B cell (primary cell): Measurements from ENCODE around the gene CCDC6. TPM values are rescaled to one million over a fixed set of nuclear protein-coding genes. Genes with fewer than 3 reads are reported as not detected.
A peak's percentile ranks its signal among the peaks of the same experiment; 100 is the strongest.

Experiments used
- ATAC-seq: fragments of 200-7000 bp; cut with Tn5 transposase; one replicate; pipeline ENCODE4 v1.10.0; 2021; ENCODE audit warnings: low read depth, mild to moderate bottlenecking, moderate number of reproducible peaks, moderate library complexity
- CTCF ChIA-PET: fragments of 350-600 bp; sonication (Branson Sonifier 250); formaldehyde crosslinking; loops from one replicate; lab custom pipeline; 2021; ENCODE audit warnings: antibody characterized with exemption, inconsistent platforms; lab: Charles Lee
- POLR2A ChIA-PET: fragments of 350-600 bp; sonication (Branson Sonifier 250); formaldehyde crosslinking; loops from one replicate; lab custom pipeline; 2021; ENCODE audit warnings: antibody characterized with exemption; lab: Charles Lee
- DNase-seq: peaks from one replicate; pipeline ENCODE4 v3.0.0; 2013
- H2AFZ ChIP-seq: 2 replicates; pipeline ENCODE4 v1.6.1; 2012; ENCODE audit warnings: mild to moderate bottlenecking, low read depth, low read length; ENCODE audit not compliant: insufficient read depth, poor library complexity, severe bottlenecking
- H3K27ac ChIP-seq, 2 donors: 1 replicate in 1 of 2; 2 replicates in 1 of 2; pipeline ENCODE4 v1.5.1; 2012 to 2013; ENCODE audit warnings: low read length in 2 of 2, mild to moderate bottlenecking in 2 of 2, moderate library complexity in 1 of 2
- H3K27me3 ChIP-seq, 4 experiments: fragments of 200-600 bp in 1 of 4; sonication (generic) in 1 of 4; replicated peaks in 1 of 4; 1 replicate in 2 of 4; 2 replicates in 2 of 4; pipeline versions ENCODE4 v1.6.1 to v1.7.0; 2013 to 2016; ENCODE audit warnings: low read length in 3 of 4, mild to moderate bottlenecking in 2 of 4, mixed read lengths in 1 of 4, moderate library complexity in 1 of 4; ENCODE audit not compliant: insufficient read depth in 4 of 4, control insufficient read depth in 3 of 4; ENCODE audit errors: control extremely low read depth in 1 of 4
- H3K36me3 ChIP-seq, 2 experiments: replicated peaks in 1 of 2; 1 replicate in 1 of 2; 2 replicates in 1 of 2; pipeline versions ENCODE4 v1.6.1 to v1.7.1; 2013; ENCODE audit warnings: low read length in 1 of 2; ENCODE audit not compliant: insufficient read depth in 2 of 2, control insufficient read depth in 1 of 2; ENCODE audit errors: control extremely low read depth in 1 of 2, extremely low read depth in 1 of 2
- H3K4me1 ChIP-seq, 2 donors: fragments of 200-600 bp in 1 of 2; sonication (generic) in 1 of 2; 1 replicate in 1 of 2; 2 replicates in 1 of 2; pipeline versions ENCODE4 v1.5.1 to v1.6.1; 2013 to 2017; ENCODE audit warnings: low read length in 2 of 2; ENCODE audit not compliant: control insufficient read depth in 2 of 2, insufficient read depth in 2 of 2
- H3K4me2 ChIP-seq: replicated peaks from 2 replicates; pipeline ENCODE3; 2012; ENCODE audit warnings: mild to moderate bottlenecking, low read depth, low read length; ENCODE audit not compliant: poor library complexity, severe bottlenecking
- H3K4me3 ChIP-seq, 5 experiments: fragments of 200-600 bp in 1 of 5; sonication (generic) in 1 of 5; 1 replicate in 3 of 5; 2 replicates in 2 of 5; pipeline versions ENCODE4 v1.5.1 to v1.7.0; 2011 to 2016; ENCODE audit warnings: low read length in 4 of 5, mild to moderate bottlenecking in 4 of 5, low read depth in 2 of 5, control low read depth in 1 of 5, moderate library complexity in 1 of 5; ENCODE audit not compliant: insufficient read depth in 1 of 5; ENCODE audit errors: control extremely low read depth in 1 of 5, extremely low read depth in 1 of 5
- H3K79me2 ChIP-seq: fragments of 200-600 bp; sonication (generic); one replicate; pipeline ENCODE4 v1.6.0; 2016; ENCODE audit warnings: low read length; ENCODE audit not compliant: control insufficient read depth, insufficient read depth
- H3K9ac ChIP-seq: fragments of 200-600 bp; sonication (generic); 2 replicates; pipeline ENCODE4 v1.6.1; 2017; ENCODE audit warnings: mild to moderate bottlenecking, low read length, moderate library complexity
- H3K9me3 ChIP-seq, 3 donors: one replicate each; pipeline versions ENCODE4 v1.6.1 to v1.7.1; 2013; ENCODE audit warnings: low read length in 2 of 3; ENCODE audit not compliant: control insufficient read depth in 2 of 3, insufficient read depth in 1 of 3; ENCODE audit errors: control extremely low read depth in 1 of 3
- H4K20me1 ChIP-seq: 2 replicates; pipeline ENCODE4 v1.6.0; 2012; ENCODE audit warnings: mild to moderate bottlenecking, low read length; ENCODE audit not compliant: insufficient read depth, control insufficient read depth, poor library complexity, severe bottlenecking
- H3K27ac Mint-ChIP-seq: one replicate; pipeline ENCODE4 v1.8.0; 2021; ENCODE audit warnings: mixed read lengths
- H3K27me3 Mint-ChIP-seq: one replicate; pipeline ENCODE4 v1.8.0; 2021; ENCODE audit warnings: mixed read lengths
- H3K4me1 Mint-ChIP-seq: one replicate; pipeline ENCODE4 v1.8.0; 2021; ENCODE audit warnings: mixed read lengths
- H3K4me3 Mint-ChIP-seq: one replicate; pipeline ENCODE4 v1.8.0; 2021; ENCODE audit warnings: mixed read lengths
- H3K9me3 Mint-ChIP-seq: one replicate; pipeline ENCODE4 v1.8.0; 2022; ENCODE audit warnings: mixed read lengths; ENCODE audit not compliant: insufficient read depth
- CTCF ChIP-seq: fragments of 200-600 bp; IDR thresholded peaks from one replicate; pipeline ENCODE4 v1.8.0; 2022; ENCODE audit warnings: antibody characterized with exemption, mild to moderate bottlenecking
- EZH2 ChIP-seq: IDR thresholded peaks from 2 replicates; pipeline ENCODE4 v1.6.1; 2012; ENCODE audit warnings: borderline replicate concordance, low read depth, mild to moderate bottlenecking, moderate library complexity, low read length; ENCODE audit not compliant: insufficient read depth, poor library complexity, severe bottlenecking
- WGBS: methylation state at CpG from one replicate; pipeline ENCODE4 v1.1.5; 2013; ENCODE audit warnings: missing lambda C conversion rate; ENCODE audit not compliant: insufficient coverage; 5-methylcytosine and 5-hydroxymethylcytosine counted together
- intact Hi-C: fragments of 100-400 bp; cut with micrococcal nuclease; formaldehyde crosslinking; loops from one replicate; pipeline ENCODE4 v1.10.0; 2022
- polyA plus RNA-seq: library from polyadenylated mRNA; depleted of rRNA; stranded (reverse); fragments of >200 nt; gene quantifications from 2 replicates; pipeline ENCODE4 v1.2.3, GENCODE V29; 2012
- total RNA-seq, 2 donors: library from RNA; stranded (reverse); fragments of 120-200 nt in 1 of 2; gene quantifications; 1 replicate in 1 of 2; 2 replicates in 1 of 2; pipeline versions ENCODE4 v1.2.3 to v1.2.4, GENCODE V29; 2013 to 2022

CCDC6 gene
- total and polyA plus RNA-seq, 2 donors (not counting 1 experiment from before 2014, with no cell fraction given) = 18.2 to 30.1 TPM

DNA sequence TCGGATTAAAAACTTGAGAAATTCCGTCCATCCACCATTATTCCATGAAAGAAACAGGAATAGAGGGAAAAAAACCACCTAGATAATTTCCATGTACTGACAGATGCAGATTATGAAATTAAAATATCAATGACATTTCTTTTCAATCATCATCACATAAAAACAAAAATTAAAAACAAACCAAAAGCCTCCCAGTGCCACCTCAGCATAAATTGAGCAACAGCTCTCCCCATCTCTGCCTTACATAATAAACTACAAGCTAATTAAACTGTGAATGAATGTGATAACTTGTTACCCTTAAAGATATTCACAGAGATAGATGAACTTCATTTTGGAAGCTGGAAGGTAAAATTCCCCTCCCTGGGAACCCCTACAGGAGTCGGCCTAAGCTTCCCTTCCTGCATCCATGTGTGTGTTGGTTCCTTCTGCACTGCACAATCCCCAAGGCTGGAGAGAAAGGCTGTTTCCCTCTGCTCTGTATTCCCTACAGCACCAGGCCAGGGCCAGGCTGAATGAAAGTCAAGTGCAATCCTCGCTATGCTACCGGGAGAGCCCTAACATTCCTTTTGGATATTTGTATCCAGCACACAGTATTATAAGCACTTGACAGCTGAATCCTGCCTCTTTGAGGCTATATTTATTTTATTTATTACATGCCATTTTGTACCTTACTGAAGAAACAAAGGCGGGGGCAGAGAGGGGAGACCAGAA is 8.1 kb downstream of the CCDC6 start:
- Histone ChIP-seq H3K36me3 (peaks cover 0 to 10% of the 10 kb centered on the region in 2 experiments), H4K20me1 (peaks cover 50% of the 10 kb centered on the region), H3K9me3 (no peaks in the 10 kb centered on the region), H3K27ac (peak overlapping the region in 1 of 2 donors; percentile 24), H3K4me3 (no peak overlapping the region), H3K27me3 (no peaks in the 10 kb centered on the region), H3K4me1 (peaks cover 28 to 29% of the 10 kb centered on the region in 2 donors), H3K9ac (no peak overlapping the region), H3K4me2 (no peak overlapping the region), H3K79me2 (peaks cover 98% of the 10 kb centered on the region), H2AFZ (no peak overlapping the region)
- CTCF ChIA-PET = interaction anchor here (0.9 to 1.2 kb wide), 3 partner anchors 8 to 340 kb away, joined by 3 read pairs; partner anchors contain the start of gene CCDC6
- Mint-ChIP-seq H3K9me3 (no peaks in the 10 kb centered on the region), H3K27ac (no peak overlapping the region), H3K27me3 (no peaks in the 10 kb centered on the region), H3K4me3 (no peak overlapping the region), H3K4me1 (peaks cover 79% of the 10 kb centered on the region)
- no CpG with 5 or more reads among the region's 6 CpGs for WGBS
- TF ChIP-seq EZH2 (no peak), CTCF (no peak)
- POLR2A ChIA-PET = no interaction called here
- DNase-seq = no peak
- ATAC-seq = no peak
- intact Hi-C loops = no loop called here

DNA sequence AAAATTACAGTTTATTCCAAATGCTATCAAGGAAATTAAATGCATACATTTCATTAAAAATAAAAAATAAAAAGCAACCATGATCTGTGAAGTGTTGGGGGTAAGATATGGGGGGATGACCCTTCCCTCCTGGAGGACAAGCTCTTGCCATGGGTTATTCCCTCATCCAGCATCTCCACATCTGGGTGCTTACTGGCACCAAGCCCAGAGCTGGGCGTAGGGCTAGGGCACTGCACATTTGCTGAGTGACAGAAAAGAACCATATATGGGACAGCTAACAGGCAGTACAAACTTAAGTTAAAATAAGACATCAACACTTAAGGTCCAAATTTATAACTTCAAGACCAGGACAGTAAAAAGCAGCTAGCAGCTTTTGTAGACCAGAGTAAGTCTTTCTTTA is 10.2 kb downstream of the CCDC6 start:
- H3K27ac Mint-ChIP-seq = no peak overlapping the region

More for the DNA sequence above, 10.2 kb downstream of the CCDC6 start:
- Mint-ChIP-seq H3K9me3 (no peaks in the 10 kb centered on the region), H3K27me3 (no peaks in the 10 kb centered on the region), H3K4me1 (peaks cover 84% of the 10 kb centered on the region), H3K4me3 (no peak overlapping the region)
- peaks cover 98% of the 10 kb centered on the region for H3K79me2 ChIP-seq
- no peak overlapping the region for H2AFZ ChIP-seq
- DNase-seq (no peak), ATAC-seq (no peak)
- POLR2A ChIA-PET = no interaction called here
- no peaks in the 10 kb centered on the region for H3K9me3 ChIP-seq
- H3K4me1 ChIP-seq = peaks cover 46 to 49% of the 10 kb centered on the region in 2 donors
- intact Hi-C loops = no loop called here
- H3K27me3 ChIP-seq = no peaks in the 10 kb centered on the region
- H3K4me3 ChIP-seq = no peak overlapping the region
- H3K27ac ChIP-seq = no peak overlapping the region
- H4K20me1 ChIP-seq = peaks cover 70% of the 10 kb centered on the region
- peaks cover 0 to 8% of the 10 kb centered on the region in 2 experiments for H3K36me3 ChIP-seq
- H3K4me2 ChIP-seq = no peak overlapping the region
- TF ChIP-seq CTCF (no peak), EZH2 (no peak)
- H3K9ac ChIP-seq = no peak overlapping the region
- WGBS = no CpG with 5 or more reads among the region's 1 CpG
- CTCF ChIA-PET = interaction anchor here (2.0 to 2.1 kb wide), 2 partner anchors 10 to 31 kb away, joined by 7 to 17 read pairs; partner anchors contain the start of gene CCDC6
